Sigmoid colon (tissue), 4 donors: ENCODE data around the gene WIPF2.

ENCODE experiments used
- CTCF ChIP-seq, 4 experiments: fragments of 450-650 bp in 3 of 4; fragments of 200-600 bp in 1 of 4; IDR thresholded peaks; one replicate each; pipeline ENCODE4 v1.5.1; 2016 to 2019; ENCODE audit warnings: antibody characterized with exemption in 4 of 4, mild to moderate bottlenecking in 3 of 4, moderate library complexity in 2 of 4
- POLR2A ChIP-seq, 2 donors: fragments of 450-650 bp; IDR thresholded peaks; one replicate each; pipeline ENCODE4 v1.6.1; 2016; ENCODE audit warnings: antibody characterized with exemption in 2 of 2, mild to moderate bottlenecking in 2 of 2, moderate library complexity in 2 of 2
- POLR2AphosphoS5 ChIP-seq, 4 donors: sonication (generic); formaldehyde crosslinking; IDR thresholded peaks; one replicate each; pipeline ENCODE4 v1.6.1; 2017; ENCODE audit warnings: antibody characterized with exemption in 4 of 4

GRCh38 chr17:40315206-40315605 lies 96.1 kb downstream of the WIPF2 start:
- no peak for TF ChIP-seq CTCF (IDR thresholded peaks at IDR 0.05)
- TF ChIP-seq POLR2A (IDR thresholded peaks at IDR 0.05) = no peak
- TF ChIP-seq POLR2AphosphoS5 (IDR thresholded peaks at IDR 0.05) = no peak
